MM.1S (cell line): ENCODE data around the gene DDX51.

ENCODE experiments used
- EZH2phosphoT487 ChIP-seq: fragments of 300-600 bp; sonication (generic); IDR thresholded peaks from 2 replicates; pipeline ENCODE4 v1.6.1; 2018; ENCODE audit warnings: antibody characterized with exemption, low read length
- TF ChIP-seq, protein P1 (sequence below): fragments of 300-600 bp; sonication (generic); IDR thresholded peaks from 2 replicates; pipeline ENCODE4 v1.5.1; 2016; ENCODE audit warnings: antibody characterized with exemption, low read length, mixed read lengths

DNA sequence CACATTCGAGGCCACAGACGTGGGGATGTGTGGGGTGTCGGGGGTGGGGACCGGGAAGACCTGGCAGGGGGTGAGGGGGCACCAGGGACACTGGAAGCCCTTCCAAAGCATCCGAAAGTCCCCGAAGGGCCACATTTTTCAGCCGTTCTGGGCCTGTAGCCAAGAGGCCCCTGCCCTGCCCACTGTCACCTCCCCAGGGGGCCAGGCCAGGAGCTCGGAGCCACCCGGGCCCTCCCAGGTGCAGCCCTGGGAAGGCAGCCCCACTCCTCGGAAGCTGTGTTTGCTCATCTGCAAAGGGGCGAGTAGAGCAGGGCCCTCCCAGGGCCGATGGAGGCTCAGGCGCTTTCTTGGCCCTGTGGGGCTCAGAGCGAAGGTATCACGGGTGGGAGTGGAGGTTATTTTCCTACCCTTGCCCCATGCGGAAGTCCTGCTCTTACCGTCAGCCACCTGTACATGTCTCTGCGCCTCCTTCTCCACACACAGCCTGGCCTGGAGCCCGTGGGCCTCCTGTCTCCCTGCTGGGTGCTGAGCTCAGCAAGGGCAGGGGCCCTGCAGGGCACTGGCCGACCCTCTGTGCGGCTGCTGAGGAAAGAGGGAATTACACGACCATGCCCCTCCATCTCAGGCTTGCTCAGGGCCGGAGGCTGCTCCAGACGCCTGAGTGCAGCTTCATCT, 27.3 kb upstream of the DDX51 start:
- TF ChIP-seq, protein P1, sequence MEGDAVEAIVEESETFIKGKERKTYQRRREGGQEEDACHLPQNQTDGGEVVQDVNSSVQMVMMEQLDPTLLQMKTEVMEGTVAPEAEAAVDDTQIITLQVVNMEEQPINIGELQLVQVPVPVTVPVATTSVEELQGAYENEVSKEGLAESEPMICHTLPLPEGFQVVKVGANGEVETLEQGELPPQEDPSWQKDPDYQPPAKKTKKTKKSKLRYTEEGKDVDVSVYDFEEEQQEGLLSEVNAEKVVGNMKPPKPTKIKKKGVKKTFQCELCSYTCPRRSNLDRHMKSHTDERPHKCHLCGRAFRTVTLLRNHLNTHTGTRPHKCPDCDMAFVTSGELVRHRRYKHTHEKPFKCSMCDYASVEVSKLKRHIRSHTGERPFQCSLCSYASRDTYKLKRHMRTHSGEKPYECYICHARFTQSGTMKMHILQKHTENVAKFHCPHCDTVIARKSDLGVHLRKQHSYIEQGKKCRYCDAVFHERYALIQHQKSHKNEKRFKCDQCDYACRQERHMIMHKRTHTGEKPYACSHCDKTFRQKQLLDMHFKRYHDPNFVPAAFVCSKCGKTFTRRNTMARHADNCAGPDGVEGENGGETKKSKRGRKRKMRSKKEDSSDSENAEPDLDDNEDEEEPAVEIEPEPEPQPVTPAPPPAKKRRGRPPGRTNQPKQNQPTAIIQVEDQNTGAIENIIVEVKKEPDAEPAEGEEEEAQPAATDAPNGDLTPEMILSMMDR: no peak
- TF ChIP-seq EZH2phosphoT487: no peak
